HG03097 (cell line): ENCODE results near the gene PFAS.
"Not testable (repeated sequence)": the region's sequence is repeated elsewhere in the genome, so short reads cannot be mapped to it uniquely, and the experiment has no call there.

Source experiments
- ATAC-seq: cut with Tn5 transposase; IDR thresholded peaks from one replicate; pipeline ENCODE4 v1.9.1; 2021; ENCODE audit not compliant: unreplicated experiment, low FRiP score

The PFAS gene

DNA sequence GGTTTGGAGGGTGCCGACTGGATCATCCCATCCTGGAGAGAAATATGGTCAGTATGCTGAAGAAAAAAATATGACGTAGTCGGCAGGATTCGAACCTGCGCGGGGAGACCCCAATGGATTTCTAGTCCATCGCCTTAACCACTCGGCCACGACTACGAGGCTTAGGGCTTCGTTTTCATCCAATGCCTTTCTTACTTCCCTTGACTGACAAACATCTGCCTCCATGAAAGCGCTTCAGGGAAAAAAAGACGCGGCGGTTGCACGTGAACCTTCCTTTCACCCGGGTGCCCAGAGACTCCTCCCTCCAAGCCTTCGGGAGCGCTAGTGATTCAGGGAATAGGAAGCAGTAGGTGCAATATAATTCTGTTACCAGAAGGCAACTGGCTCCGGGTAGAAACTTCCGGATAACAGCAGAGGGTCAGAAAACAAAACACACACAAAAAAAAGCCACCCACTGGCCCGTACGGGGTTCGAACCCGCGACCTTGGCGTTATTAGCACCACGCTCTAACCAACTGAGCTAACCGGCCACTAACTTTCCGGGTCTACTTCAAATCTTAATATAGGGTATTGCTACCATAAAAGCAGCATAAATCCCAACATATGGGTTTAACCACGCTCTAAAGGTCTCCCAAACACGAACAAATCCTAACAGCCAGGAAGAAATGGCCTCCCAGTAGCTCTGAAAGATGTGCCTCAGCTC lies 22.4 kb upstream of the PFAS start:
- ATAC-seq: no peak

DNA sequence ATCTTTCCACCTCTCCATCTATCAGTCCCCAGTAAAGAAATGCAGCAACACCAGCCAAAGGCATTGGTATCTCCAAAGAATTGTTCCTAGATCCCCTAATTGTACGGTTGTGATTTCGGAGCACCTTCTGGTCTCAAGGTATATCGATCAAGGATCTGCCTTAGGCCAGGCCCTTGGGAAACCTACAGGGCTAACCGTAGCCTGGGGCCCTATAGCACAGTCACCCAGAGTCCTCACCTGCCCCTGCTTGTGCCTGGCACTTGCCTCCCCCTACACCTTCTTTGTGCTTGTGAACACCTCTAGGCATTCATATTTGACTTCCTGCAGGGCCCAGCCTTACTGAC lies 21.9 kb upstream of the PFAS start:
- no peak for ATAC-seq

DNA sequence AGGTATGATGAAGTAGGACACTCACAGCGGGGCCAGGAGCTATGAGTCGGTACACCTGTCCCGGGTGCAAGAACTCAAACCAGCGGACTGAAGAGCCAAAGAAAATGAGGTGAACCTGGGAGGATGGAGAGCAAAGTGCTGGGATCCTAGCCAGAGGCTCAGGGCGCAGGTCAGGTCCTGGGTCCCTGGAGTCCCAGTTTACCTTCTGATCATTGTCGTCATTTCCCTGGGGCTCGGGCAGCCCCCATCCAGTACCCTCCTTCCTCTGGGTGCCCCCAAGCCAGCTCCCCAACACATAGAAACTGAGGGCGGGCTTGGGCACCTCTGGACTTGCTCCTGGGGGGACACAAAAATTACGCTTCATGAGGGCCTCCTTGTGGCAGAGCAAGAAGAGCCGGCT lies 17.4 kb upstream of the PFAS start:
- ATAC-seq: no peak

DNA sequence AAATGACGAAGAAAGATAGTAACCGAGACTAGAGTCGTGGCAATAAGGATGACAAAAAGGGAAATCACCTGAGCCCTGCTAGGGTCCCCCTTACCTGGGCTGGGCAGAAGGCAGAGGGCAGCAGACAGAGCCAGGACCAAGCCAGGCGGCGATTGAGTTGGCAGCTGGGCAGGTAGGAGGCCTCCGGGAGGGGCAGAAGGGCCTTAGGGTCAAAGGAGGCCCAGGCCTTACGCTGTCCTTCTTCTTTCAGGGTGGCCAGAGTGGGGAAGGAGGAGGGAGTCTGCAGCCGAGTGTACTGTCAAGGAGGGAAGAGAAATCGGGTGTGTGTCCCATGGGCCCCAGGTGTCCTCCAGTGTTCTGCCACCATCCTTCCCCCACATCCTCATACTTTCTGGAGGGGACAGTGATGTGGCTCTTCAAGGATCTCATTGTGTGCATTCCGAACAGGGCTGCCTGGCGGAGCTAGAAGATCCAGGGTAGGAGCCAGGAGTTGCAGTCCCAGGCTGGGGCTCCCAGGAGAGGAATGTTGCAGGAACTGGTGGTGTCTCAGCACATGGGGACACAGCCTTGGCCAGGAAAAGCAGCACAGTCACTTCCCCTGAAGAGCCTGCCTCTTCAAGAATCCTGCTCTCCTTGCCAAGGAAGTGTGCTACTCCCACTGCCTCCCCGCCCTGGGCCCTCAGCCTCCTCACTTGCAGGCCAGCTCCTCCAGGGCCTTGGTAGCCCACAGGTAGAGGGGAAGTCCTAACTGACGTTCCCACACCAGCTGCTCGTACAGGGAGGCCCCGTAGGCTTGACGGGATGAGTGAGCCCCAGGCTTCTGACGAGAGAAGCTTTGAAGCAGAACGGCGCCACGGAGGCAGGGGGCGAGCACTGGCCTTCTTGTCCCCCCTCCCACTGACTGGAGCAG lies 14.5 kb upstream of the PFAS start:
- no peak for ATAC-seq

DNA sequence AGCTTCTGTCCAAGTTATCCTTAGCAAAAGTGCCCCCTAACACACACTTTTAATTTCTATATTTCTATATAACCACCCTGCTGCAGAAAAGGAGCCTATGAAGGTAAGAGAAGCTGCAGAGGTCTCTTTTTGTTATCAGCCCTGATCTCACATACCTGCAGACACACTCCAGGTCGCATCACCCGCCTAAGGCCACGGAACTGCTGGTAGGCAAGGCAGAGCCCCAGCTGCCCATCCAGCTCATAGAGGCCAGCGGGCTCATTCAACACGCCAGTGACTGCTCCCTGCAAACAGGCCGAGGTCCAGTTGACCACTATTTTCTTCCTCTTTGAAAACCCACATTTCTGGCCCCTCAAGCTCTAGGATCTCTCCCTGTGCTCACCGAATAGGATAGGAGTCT lies 13.4 kb upstream of the PFAS start:
- ATAC-seq: no peak

DNA sequence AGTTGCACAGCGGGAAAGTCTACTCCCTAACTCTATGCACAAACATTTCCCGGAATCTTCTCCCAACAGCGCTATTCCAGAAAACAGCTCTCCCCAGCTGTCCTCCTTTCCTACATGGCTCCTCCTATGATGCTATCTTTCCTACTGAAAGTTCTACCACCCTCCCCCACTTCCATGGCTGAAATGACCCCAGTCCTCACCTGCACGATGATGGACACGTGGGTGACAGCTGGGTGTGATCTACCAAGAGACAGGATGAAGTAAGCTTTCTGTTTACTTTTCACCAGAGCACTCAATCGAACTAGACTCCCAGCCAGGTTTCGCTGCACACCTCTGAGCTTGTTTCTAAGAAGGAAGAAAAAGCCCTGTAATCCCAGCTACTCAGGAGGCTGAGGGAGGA lies 11.9 kb upstream of the PFAS start:
- no peak for ATAC-seq

DNA sequence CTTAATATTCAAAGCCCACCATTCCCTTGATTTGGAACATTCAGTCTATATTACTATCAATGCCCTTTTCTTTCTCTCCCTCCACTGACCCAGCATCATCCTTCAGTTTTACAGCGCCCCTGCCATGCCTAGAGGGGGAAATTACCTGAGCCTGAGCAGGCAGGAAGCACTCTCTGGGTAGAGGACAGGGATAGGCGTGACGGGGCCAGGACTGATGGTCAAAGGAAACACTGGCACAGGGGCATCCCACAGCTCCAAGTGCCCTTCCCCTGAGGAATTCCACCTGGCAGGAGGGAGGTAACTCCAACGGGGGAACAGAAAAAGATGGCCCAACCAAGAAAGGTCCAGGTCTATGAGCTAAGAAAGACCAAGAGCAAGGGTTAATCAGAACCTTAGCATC lies 11.2 kb upstream of the PFAS start:
- no peak for ATAC-seq

DNA sequence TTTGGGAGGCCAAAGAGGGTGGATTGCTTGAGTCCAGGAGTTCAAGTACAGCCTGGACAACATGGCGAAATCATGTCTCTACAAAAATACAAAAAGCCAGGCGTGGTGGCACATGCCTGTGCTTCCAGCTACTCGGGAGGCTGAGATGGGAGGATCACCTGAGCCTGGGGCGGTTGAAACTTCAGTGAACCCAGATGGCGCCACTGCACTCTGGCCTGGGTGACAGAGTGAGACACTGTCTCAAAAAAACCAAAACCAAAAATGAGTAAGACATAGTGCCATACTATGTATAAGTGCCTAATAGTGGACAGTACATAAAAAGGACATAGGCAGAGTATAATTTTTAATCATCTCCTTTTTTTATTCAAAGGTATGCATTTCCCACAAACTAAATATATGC lies 5.3 kb upstream of the PFAS start:
- ATAC-seq: no peak

DNA sequence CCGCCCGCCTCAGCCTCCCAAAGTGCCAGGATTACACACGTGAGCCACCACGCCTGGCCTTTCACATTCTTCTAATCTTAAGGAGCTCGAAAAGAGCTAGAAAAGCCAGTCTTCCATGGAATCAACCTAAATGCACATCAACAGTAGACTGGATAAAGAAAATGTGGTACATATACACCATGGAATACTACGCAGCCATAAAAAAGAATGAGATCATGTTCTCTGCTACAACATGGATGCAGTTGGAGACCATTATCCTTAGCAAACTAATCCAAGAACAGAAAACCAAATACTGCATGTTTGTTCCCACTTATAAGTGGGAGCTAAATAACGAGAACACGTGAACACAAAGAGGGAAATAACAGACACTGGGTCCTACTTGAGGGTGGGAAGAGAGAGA lies 4.3 kb upstream of the PFAS start:
- ATAC-seq: no peak

DNA sequence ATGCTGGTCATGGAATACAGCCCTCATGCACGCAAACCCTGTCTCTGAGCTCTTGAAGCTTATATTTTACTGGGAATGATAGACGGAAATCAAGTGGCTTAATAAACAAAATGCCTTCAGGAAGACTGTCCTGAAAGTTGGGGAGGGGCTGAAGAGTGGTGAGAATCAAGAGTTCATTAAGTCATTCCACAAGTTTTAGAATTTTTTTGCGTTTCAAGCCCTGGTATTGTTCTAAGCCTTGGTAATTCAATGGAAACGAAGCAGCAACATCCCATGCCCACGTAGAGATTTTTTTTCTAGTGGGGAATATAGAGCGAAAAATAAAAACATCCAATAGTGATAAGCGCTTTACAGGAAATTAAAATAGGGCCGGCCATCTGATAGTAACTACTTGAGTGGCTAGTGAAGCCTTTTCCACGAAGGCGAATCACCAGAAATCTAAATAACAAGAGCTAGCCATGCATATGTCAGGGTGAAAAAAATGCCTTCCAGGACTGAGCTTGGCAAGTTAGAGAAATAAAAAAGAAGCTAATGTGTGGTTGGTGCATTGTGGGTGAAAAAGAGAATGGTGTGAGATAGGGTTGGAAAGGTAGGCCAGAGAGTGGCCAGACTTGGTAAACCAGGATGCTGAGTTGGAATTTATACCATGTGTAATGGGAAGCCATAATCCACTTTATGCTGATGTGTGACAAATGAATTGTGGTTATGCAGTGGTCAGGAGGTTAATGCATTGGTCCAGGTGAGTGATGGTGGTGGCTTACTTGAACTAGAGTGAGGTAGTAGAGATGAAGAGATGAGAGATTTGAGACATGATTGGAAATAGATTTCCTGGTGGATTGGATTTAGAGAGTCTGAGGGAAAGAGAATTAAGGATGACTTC lies 772 bp downstream of the PFAS start:
- no peak for ATAC-seq

DNA sequence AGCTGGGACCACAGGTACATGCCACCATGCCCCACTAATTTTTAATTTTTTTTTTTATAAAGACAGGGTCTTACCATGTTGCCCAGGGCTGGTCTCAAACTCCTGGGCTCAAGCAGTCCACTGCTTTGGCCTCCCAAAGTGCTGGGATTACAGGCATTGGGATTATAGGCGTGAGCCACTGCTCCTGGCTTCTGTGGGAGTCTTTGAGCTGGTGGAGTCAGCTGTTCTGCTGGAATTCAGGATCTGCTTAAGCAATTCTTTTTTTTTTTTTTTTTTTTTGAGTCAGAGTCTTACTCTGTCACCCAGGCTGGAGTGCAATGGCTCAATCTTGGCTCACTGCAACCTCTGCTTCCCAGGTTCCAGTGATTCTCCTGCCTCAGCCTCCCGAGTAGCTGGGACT lies 2.3 kb downstream of the PFAS start:
- ATAC-seq: not testable (repeated sequence)

DNA sequence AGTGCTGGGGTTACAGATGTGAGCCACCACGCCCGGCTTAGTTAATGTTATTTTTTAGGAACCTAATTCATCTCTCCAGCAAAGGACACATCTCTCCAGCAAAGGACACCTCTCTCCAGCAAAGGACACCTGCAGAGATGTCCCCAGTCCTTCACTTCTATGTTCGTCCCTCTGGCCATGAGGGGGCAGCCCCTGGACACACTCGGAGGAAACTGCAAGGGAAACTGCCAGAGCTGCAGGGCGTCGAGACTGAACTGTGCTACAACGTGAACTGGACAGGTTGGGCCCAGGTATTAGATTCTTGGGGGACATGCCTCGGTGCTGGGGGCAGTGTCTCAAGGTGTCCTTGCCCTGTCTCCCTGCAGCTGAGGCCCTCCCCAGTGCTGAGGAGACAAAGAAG lies 4.7 kb downstream of the PFAS start:
- no peak for ATAC-seq

DNA sequence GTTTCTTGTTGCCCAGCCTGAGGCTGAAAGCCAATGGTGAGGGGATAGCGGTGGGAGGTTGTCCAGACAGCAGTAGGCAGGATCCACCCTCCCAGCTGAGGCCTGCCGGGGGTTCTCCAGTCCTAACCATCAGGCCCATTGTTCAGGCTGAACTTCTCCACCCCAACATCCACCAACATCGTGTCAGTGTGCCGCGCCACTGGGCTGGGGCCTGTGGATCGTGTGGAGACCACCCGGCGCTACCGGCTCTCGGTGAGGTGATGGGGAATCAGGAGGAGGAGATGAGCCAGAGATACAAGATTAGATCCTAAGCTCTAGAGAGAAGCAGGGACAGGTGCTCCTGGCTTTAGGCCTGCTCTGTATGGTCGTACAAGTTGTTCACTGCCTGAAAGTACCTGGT lies 5.8 kb downstream of the PFAS start:
- ATAC-seq: no peak

DNA sequence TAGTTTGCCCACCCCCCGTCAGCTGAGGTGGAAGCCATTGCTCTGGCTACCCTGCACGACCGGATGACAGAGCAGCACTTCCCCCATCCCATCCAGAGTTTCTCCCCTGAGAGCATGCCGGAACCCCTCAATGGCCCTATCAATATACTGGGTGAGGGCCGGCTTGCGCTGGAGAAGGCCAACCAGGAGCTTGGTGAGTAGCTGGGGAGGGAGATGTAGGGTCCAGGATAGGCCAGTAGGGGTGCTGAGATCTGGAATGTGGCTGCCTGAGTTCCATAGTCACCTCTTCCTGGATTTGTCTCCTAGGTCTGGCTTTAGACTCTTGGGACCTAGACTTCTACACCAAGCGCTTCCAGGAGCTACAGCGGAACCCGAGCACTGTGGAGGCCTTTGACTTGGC lies 6.4 kb downstream of the PFAS start:
- ATAC-seq: no peak

DNA sequence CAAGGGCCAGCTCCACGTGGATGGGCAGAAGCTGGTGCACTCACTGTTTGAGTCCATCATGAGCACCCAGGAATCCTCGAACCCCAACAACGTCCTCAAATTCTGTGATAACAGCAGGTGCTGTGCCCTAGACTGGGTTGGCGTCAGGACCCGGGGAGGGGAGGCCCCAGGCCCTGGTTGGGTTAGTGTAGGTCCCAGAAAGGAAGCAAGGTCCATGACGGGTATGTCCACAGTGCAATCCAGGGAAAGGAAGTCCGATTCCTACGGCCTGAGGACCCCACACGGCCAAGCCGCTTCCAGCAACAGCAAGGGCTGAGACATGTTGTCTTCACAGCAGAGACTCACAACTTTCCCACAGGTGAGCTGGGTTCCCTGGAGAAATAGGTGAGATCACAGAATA lies 7.2 kb downstream of the PFAS start:
- ATAC-seq: no peak

DNA sequence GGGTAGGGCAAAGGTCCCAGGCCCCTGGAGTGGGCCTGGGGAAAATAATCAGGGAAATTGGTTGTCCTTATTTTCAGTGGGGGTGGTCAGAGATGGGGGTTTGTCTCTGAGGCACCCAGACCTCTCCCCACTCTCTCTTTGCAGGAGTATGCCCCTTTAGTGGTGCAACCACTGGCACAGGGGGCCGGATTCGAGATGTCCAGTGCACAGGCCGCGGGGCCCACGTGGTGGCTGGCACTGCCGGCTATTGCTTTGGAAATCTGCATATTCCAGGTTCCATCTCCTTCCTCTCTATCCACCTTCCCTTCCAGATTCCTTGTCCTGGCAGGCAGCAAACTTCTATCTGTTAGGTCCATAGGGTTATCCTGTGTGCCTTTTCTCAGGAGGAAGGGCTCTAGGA lies 7.6 kb downstream of the PFAS start:
- no peak for ATAC-seq

DNA sequence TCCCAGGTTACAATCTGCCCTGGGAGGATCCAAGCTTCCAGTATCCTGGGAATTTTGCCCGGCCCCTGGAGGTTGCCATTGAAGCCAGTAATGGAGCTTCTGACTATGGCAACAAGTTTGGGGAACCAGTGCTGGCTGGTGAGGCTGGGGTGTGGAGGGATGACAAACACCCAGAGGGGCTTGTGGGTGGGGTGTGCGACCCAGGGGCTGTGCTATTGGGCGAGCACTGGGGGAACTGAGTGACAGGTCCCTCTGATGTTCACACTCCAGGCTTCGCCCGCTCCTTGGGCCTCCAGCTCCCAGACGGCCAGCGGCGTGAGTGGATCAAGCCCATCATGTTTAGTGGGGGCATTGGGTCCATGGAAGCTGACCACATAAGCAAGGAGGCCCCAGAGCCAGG lies 8.7 kb downstream of the PFAS start:
- no peak for ATAC-seq

DNA sequence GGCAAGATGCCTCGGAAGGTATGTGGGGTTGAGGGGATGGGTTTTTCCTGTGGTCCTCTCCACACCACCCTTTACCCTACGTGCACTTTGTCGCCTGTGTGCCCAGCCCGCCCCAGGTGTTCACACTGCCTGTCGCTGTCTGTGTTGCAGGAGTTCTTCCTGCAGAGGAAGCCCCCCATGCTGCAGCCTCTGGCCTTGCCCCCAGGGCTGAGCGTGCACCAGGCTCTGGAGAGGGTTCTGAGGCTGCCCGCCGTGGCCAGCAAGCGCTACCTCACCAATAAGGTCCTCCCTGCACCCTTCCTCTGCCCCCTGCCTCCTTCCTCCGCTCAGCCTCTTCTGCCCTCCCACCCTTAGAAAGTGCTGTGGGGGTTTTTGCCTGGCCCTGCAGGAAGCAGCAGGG lies 15.2 kb downstream of the PFAS start:
- no peak for ATAC-seq

DNA sequence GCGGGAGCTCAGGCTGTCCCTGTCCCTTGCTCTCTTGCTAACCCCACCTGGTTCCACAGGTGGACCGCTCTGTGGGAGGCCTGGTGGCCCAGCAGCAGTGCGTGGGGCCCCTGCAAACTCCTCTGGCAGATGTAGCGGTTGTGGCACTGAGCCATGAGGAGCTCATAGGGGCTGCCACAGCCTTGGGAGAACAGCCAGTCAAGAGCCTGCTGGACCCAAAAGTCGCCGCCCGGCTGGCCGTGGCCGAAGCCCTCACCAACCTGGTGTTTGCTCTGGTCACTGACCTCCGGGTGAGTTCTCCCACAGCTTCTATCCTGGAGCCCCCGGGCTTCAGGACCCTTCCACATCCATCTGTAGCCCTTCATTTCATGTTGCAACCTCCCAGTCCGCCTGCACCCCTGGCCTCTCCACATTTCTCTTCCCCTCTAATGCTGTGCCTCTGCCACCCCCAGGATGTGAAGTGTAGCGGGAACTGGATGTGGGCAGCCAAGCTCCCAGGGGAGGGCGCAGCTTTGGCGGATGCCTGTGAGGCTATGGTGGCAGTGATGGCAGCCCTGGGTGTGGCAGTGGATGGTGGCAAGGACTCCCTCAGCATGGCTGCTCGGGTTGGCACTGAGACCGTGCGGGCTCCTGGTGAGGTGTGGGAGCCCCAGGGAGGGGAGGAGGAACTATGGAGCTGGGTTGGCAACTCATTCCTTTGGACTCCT lies 15.9 kb downstream of the PFAS start:
- ATAC-seq: no peak

DNA sequence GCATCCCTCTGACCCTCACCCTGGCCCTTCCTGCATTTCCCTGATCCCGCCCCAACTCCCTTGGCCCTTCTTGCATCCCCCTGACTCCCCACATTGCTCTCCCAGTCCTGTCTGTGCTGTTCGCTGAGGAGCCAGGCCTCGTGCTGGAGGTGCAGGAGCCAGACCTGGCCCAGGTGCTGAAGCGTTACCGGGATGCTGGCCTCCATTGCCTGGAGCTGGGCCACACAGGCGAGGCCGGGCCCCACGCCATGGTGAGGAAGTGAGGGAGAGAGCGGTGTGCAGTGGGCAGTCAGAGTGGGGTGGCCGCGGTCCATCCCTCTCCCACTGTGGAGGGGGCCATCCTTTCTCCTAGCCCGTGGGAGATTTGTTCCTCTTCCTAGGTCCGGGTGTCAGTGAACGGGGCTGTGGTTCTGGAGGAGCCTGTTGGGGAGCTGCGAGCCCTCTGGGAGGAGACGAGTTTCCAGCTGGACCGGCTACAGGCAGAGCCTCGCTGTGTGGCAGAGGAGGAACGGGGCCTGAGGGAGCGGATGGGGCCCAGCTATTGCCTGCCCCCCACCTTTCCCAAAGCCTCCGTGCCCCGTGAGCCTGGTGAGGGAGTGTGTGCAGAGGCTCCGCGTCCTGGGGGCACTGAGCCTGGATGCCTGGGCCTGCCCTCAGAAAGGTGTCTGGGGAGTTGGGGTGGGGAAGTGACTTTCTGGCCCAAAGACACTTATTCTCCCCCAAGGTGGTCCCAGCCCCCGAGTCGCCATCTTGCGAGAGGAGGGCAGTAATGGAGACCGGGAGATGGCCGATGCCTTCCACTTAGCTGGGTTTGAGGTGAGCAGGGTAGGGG lies 17.8 kb downstream of the PFAS start:
- no peak for ATAC-seq
